ENCODE measurements around the gene SLC10A3. TPM values are rescaled to one million over a fixed set of nuclear protein-coding genes. Genes with fewer than 3 reads are reported as not detected.

SLC10A3 gene
- total RNA-seq, 4 donors from 2014 or later = 11.6 to 19.8 (median 16.5) TPM

DNA sequence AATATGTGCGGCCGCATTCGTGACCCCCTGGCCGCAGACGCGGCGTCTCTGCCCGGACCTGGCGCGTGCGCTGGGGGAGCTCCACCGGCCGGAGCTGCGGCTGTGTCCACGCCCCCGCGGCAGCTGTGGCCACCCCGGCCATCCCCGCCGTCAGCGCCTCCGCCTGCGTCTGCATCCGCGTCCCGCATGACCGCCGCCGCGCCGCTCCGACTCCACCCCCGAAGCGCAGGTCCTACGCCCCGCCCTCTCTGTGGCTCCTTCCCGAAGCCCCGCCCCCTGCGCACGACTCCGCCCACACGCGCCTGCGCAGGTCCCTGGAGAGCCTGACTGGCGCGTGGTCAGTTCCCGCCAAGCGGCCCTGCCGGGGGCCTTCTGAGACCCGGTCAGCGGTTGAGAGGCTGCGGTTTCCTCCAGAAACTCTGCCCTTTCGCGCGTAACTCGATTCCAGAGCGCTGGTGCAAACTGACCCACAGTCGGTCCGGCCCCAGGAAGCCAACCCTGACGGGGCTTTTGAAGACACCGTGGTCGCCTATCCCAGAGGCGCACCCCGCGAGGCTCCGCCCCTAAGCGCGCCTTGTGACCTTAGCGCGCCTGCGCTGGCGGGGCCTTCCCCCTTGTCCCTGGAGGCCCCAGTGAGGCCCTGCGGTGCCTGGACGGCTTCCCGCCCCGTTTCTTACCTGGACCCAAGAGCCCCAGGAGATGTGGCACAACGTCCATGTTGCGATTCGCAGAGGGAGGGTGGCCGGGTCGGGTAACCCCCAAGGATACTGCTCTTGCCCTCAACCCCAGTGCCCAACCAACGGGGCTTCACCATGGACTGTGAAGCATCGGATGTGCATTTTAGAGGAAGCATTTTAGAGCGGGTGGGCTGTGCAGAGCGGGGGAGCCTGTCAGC is 11.5 kb downstream of the SLC10A3 start, which contains the start of gene LAGE3:
Gene LAGE3, minus strand, starts transcription at position 554 of the 895 bp plus-strand sequence. Its CDS starts 366 bp downstream, at position 188.
- Histone ChIP-seq H3K4me1 (peaks cover 0 to 6% (median 0%) of the 10 kb centered on the region in 4 donors), H3K27me3 (no peaks in the 10 kb centered on the region), H3K9me3 (no peaks in the 10 kb centered on the region), H3K36me3 (no peaks in the 10 kb centered on the region), H3K4me3 (peak within 1 kb of the TSS; percentile 50 to 70 (median 62)), H3K27ac (peak within 1 kb of the TSS; percentile 77 to 83 (median 82))
- peak; percentile 91 to 97 (median 96) for DNase-seq
- peak; percentile 35 to 54 for TF ChIP-seq POLR2A (IDR thresholded peaks at IDR 0.05)
- TF ChIP-seq, protein P1, sequence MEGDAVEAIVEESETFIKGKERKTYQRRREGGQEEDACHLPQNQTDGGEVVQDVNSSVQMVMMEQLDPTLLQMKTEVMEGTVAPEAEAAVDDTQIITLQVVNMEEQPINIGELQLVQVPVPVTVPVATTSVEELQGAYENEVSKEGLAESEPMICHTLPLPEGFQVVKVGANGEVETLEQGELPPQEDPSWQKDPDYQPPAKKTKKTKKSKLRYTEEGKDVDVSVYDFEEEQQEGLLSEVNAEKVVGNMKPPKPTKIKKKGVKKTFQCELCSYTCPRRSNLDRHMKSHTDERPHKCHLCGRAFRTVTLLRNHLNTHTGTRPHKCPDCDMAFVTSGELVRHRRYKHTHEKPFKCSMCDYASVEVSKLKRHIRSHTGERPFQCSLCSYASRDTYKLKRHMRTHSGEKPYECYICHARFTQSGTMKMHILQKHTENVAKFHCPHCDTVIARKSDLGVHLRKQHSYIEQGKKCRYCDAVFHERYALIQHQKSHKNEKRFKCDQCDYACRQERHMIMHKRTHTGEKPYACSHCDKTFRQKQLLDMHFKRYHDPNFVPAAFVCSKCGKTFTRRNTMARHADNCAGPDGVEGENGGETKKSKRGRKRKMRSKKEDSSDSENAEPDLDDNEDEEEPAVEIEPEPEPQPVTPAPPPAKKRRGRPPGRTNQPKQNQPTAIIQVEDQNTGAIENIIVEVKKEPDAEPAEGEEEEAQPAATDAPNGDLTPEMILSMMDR (IDR thresholded peaks at IDR 0.05) = no peak

- no peaks in the 10 kb centered on the region for H3K27me3 ChIP-seq
- TF ChIP-seq POLR2A (IDR thresholded peaks at IDR 0.05) = no peak
- TF ChIP-seq, protein P1 (IDR thresholded peaks at IDR 0.05) = no peak
- no peaks in the 10 kb centered on the region for H3K9me3 ChIP-seq
- peaks cover 0 to 6% (median 0%) of the 10 kb centered on the region in 4 donors for H3K4me1 ChIP-seq
- H3K36me3 ChIP-seq = no peaks in the 10 kb centered on the region
- peak overlapping the region; percentile 77 to 83 (median 82) for H3K27ac ChIP-seq
- DNase-seq = peak in 1 of 3 donors; percentile 44
- H3K4me3 ChIP-seq = peak overlapping the region; percentile 50 to 70 (median 62)
Measured at GRCh38 chrX:154477891-154478477, 12.4 kb downstream of the SLC10A3 start.

GRCh38 chrX:154476821-154477220 is 13.6 kb downstream of the SLC10A3 start:
- Histone ChIP-seq H3K27me3 (no peaks in the 10 kb centered on the region), H3K36me3 (no peaks in the 10 kb centered on the region), H3K9me3 (no peaks in the 10 kb centered on the region), H3K4me1 (peaks cover 0 to 6% (median 0%) of the 10 kb centered on the region in 4 donors), H3K4me3 (no peak overlapping the region), H3K27ac (no peak overlapping the region)
- TF ChIP-seq POLR2A (IDR thresholded peaks at IDR 0.05) = no peak
- TF ChIP-seq, protein P1 (IDR thresholded peaks at IDR 0.05) = no peak
- no peak for DNase-seq

- no peak for DNase-seq
- Histone ChIP-seq H3K4me1 (peaks cover 0 to 6% (median 0%) of the 10 kb centered on the region in 4 donors), H3K4me3 (no peak overlapping the region), H3K27me3 (no peaks in the 10 kb centered on the region), H3K36me3 (no peaks in the 10 kb centered on the region), H3K9me3 (no peaks in the 10 kb centered on the region), H3K27ac (no peak overlapping the region)
- TF ChIP-seq POLR2A (IDR thresholded peaks at IDR 0.05) = no peak
- TF ChIP-seq, protein P1 (IDR thresholded peaks at IDR 0.05) = no peak
Measured at GRCh38 chrX:154473683-154474082, 16.7 kb downstream of the SLC10A3 start.

DNA sequence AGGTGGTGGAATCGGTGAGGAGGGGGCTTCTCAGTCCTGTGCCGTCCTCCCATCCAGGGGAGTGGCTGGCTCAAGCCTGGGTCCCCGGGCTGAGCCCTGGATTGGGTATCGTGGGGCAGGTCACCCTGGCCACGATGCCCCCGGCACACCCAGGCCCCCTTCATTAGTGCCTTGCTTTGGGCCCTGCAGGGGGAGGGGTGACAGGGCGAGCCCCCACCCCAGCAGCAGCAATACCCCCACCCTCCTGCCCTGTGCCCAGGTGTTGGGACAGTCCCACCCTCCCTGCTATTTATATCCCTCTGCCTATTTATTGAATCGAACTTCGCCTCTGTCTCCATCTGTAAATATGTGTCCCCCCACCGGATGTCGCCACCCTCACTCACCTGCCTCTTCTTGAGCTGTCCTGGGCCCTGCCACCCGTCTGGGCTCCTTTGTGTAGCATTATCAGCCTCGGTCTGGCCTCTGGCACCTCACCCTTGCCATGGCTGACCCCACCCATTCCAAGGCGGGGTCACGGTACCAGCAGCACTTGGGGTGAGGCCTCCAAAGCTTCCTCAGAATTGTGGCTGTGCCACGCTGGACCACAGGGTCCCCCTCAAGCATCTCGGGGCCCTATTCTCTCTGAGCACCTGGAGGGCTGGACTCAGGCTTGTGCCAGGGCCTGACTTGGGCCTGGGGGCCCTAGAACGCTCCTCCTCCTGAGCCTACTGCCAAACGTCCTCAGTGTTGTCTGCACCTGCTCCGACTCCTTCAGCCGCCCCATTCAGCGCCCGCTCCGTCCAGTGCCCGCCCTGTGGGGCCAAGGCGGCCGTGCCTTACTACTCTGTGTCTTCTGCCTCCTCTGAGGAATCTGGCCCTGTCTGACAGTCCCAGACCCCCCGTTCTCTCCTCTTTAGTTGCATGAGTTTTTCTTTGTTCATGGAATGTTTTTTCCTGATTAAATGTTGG is 17.5 kb downstream of the SLC10A3 start:
- Histone ChIP-seq H3K4me1 (peaks cover 0 to 2% (median 0%) of the 10 kb centered on the region in 4 donors), H3K9me3 (no peaks in the 10 kb centered on the region), H3K4me3 (no peak overlapping the region), H3K27ac (no peak overlapping the region), H3K27me3 (no peaks in the 10 kb centered on the region), H3K36me3 (no peaks in the 10 kb centered on the region)
- DNase-seq = no peak
- TF ChIP-seq, protein P1 (IDR thresholded peaks at IDR 0.05) = no peak
- TF ChIP-seq POLR2A (IDR thresholded peaks at IDR 0.05) = no peak
